Smooth muscle cell (in vitro differentiated cells): ENCODE results near the gene RYR2. TPM values are rescaled to one million over a fixed set of nuclear protein-coding genes. Genes with fewer than 3 reads are reported as not detected.

ENCODE experiments used
- DNase-seq: peaks from one replicate; lab custom pipeline; 2025; ENCODE audit not compliant: unreplicated experiment; lab: John Stamatoyannopoulos, UW
- H2AFZ ChIP-seq: fragments of 200-600 bp; sonication (generic); 2 replicates; pipeline ENCODE4 v1.6.0; 2016; ENCODE audit warnings: antibody characterized with exemption, low read depth, mild to moderate bottlenecking
- H3F3A ChIP-seq: fragments of 200-600 bp; sonication (generic); 2 replicates; pipeline ENCODE4 v1.6.0; 2017; ENCODE audit warnings: antibody characterized with exemption, low read depth
- H3K27ac ChIP-seq: fragments of 200-600 bp; sonication (generic); 2 replicates; pipeline ENCODE4 v1.5.1; 2016; ENCODE audit warnings: low read depth, mild to moderate bottlenecking
- H3K27me3 ChIP-seq: fragments of 200-600 bp; sonication (generic); 2 replicates; pipeline ENCODE4 v1.6.1; 2016; ENCODE audit warnings: low read depth, mild to moderate bottlenecking
- H3K36me3 ChIP-seq: fragments of 200-600 bp; sonication (generic); 2 replicates; pipeline ENCODE4 v1.5.1; 2016; ENCODE audit warnings: low read depth
- H3K4me1 ChIP-seq: fragments of 200-600 bp; sonication (generic); 2 replicates; pipeline ENCODE4 v1.5.1; 2016; ENCODE audit warnings: low read depth
- H3K4me2 ChIP-seq: fragments of 200-600 bp; sonication (generic); 2 replicates; pipeline ENCODE4 v1.6.0; 2016; ENCODE audit warnings: mild to moderate bottlenecking
- H3K4me3 ChIP-seq: fragments of 200-600 bp; sonication (generic); 2 replicates; pipeline ENCODE4 v1.5.1; 2016; ENCODE audit warnings: mild to moderate bottlenecking
- H3K79me2 ChIP-seq: fragments of 200-600 bp; sonication (generic); 2 replicates; pipeline ENCODE4 v1.6.0; 2016; ENCODE audit warnings: low read depth, mild to moderate bottlenecking
- H3K9ac ChIP-seq: fragments of 200-600 bp; sonication (generic); 2 replicates; pipeline ENCODE4 v1.6.0; 2016; ENCODE audit warnings: low read depth
- H3K9me3 ChIP-seq: fragments of 200-600 bp; sonication (generic); replicated peaks from 2 replicates; pipeline ENCODE4 v1.5.1; 2016; ENCODE audit warnings: low read depth
- H4K20me1 ChIP-seq: fragments of 200-600 bp; sonication (generic); 2 replicates; pipeline ENCODE4 v1.6.0; 2016; ENCODE audit warnings: low read depth
- WGBS: methylation state at CpG from one replicate; pipeline ENCODE4 v1.1.7; 2016; ENCODE audit warnings: low lambda C conversion rate; 5-methylcytosine and 5-hydroxymethylcytosine counted together
- polyA plus RNA-seq: library from polyadenylated mRNA; unstranded; fragments of >200 nt; fragmentation: Nextera tagmentation; extraction: Ambion mirVana; gene quantifications from 2 replicates; pipeline ENCODE4 v1.2.1, GENCODE V29; 2016
- total RNA-seq: library from RNA; depleted of rRNA; stranded (reverse); fragments of >200 nt; gene quantifications from 2 replicates; pipeline ENCODE4 v1.2.3, GENCODE V29; 2014
- TF ChIP-seq, protein P1 (sequence below): fragments of 200-600 bp; sonication (generic); IDR thresholded peaks from 2 replicates; pipeline ENCODE4 v1.5.1; 2017; ENCODE audit warnings: borderline replicate concordance, mild to moderate bottlenecking, antibody characterized with exemption; ENCODE audit not compliant: insufficient read depth, poor library complexity, severe bottlenecking

RYR2 gene
- total and polyA plus RNA-seq, 2 experiments from 2014 or later = 0.09 TPM; not detected in 1

DNA sequence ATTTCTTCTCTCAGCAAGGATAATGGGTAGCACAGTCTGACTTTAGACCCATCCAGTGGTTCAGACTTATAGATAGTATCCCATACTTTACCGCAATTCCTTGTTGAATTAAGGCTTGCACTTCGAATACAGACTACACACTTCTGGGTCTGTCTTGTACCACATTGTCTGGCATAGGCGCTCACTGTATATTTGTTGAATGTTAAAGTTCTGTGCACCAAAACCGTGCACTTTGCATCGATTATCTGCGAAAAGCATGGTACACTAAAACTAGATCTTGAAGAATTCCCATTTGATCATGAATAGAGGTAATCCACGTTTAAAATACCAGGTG is 556 bp upstream of the RYR2 start:
- Histone ChIP-seq H3K36me3 (no peaks in the 10 kb centered on the region), H3K79me2 (no peaks in the 10 kb centered on the region), H3K4me3 (peak overlapping the region; percentile 56), H4K20me1 (no peaks in the 10 kb centered on the region), H3K4me2 (peak overlapping the region; percentile 93), H3K27me3 (peaks cover 72% of the 10 kb centered on the region), H2AFZ (no peak overlapping the region), H3F3A (no peaks in the 10 kb centered on the region), H3K4me1 (peaks cover 4% of the 10 kb centered on the region), H3K9ac (no peak overlapping the region), H3K9me3 (no peaks in the 10 kb centered on the region), H3K27ac (no peak overlapping the region)
- TF ChIP-seq, protein P1, sequence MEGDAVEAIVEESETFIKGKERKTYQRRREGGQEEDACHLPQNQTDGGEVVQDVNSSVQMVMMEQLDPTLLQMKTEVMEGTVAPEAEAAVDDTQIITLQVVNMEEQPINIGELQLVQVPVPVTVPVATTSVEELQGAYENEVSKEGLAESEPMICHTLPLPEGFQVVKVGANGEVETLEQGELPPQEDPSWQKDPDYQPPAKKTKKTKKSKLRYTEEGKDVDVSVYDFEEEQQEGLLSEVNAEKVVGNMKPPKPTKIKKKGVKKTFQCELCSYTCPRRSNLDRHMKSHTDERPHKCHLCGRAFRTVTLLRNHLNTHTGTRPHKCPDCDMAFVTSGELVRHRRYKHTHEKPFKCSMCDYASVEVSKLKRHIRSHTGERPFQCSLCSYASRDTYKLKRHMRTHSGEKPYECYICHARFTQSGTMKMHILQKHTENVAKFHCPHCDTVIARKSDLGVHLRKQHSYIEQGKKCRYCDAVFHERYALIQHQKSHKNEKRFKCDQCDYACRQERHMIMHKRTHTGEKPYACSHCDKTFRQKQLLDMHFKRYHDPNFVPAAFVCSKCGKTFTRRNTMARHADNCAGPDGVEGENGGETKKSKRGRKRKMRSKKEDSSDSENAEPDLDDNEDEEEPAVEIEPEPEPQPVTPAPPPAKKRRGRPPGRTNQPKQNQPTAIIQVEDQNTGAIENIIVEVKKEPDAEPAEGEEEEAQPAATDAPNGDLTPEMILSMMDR = no peak
- no peak for DNase-seq
- 31% methylated on average over 7 of the region's 7 CpGs for WGBS

DNA sequence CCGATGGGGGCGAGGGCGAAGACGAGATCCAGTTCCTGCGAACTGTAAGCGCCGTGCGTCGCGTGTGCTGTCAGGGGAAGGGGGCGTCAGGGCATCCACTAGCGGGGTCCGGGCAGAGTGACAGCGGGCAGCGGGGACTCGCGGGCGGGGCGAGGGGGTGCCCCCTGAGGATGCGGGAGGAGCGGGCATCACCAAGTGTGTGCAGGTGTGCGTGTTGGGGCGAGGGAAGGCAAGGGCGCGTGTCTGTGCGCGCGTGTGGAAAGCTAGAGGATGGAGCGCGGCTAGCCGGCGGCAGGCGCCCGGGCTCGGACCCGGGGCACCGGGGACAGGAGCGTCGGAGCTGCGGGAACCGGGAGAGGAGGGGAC is 525 bp downstream of the RYR2 start:
- H3F3A ChIP-seq = no peaks in the 10 kb centered on the region
- peaks cover 74% of the 10 kb centered on the region for H3K27me3 ChIP-seq
- H3K79me2 ChIP-seq = no peaks in the 10 kb centered on the region
- H3K4me2 ChIP-seq = peak overlapping the region; percentile 93
- H3K4me3 ChIP-seq = peak overlapping the region; percentile 56
- H3K27ac ChIP-seq = no peak overlapping the region
- no peak for DNase-seq
- no peaks in the 10 kb centered on the region for H3K9me3 ChIP-seq
- H3K36me3 ChIP-seq = no peaks in the 10 kb centered on the region
- WGBS = 0% methylated on average over 4 of the region's 41 CpGs
- H3K4me1 ChIP-seq = peaks cover 4% of the 10 kb centered on the region
- TF ChIP-seq, protein P1 = no peak
- no peak overlapping the region for H3K9ac ChIP-seq
- no peaks in the 10 kb centered on the region for H4K20me1 ChIP-seq
- H2AFZ ChIP-seq = no peak overlapping the region

DNA sequence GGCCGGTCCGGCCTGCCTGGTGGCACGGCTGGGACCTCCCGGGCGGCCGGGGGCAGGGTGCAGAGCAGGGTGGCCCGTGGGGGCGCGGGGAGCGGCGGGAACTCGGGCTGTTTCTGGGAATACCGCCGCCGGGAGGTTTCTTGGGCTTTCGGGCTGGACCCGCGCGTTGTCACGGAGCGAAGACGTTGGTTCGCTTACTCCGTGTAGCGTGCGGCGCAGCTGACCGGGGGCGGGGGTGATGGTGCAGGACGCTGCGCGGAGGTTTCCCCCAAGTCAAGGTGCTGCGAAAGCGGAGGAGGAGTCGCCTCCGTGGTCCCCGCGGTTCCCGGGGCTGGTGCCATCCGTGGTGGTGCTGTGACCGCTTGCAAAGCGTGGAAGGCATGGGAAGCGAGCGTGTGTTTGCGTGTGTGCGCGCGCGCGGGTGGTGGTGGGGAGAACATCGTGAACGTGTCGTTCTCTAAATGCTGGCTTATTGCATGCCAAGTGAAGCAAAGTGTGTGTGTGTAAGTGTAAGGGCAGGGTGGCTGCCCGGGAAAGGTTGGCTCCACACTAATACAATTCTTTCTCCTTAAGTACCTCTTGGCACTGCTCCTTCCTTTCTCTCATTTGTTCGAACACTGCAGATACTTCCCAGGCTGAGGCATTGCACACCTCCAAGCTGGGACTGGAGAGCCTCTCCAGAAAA is 1.1 kb downstream of the RYR2 start:
- H3K4me2 ChIP-seq = peak overlapping the region; percentile 93
- no peaks in the 10 kb centered on the region for H3K36me3 ChIP-seq
- no peaks in the 10 kb centered on the region for H3F3A ChIP-seq
- H3K9me3 ChIP-seq = no peaks in the 10 kb centered on the region
- under 1% methylated on average over 39 of the region's 55 CpGs for WGBS
- H2AFZ ChIP-seq = no peak overlapping the region
- H3K27ac ChIP-seq = no peak overlapping the region
- no peaks in the 10 kb centered on the region for H4K20me1 ChIP-seq
- no peaks in the 10 kb centered on the region for H3K79me2 ChIP-seq
- H3K4me1 ChIP-seq = peaks cover 4% of the 10 kb centered on the region
- TF ChIP-seq, protein P1 = no peak
- H3K27me3 ChIP-seq = peaks cover 71% of the 10 kb centered on the region
- H3K4me3 ChIP-seq = peak overlapping the region; percentile 56
- DNase-seq = no peak
- no peak overlapping the region for H3K9ac ChIP-seq
